ENCODE measurements around the gene AMELX.

AMELX gene

GRCh38 chrX:11293113-11293512 is at the start of gene AMELX:
Gene AMELX (plus strand): TSS chrX:11293413. CDS start chrX:11294789, 1,376 bp downstream.
- TF ChIP-seq, protein P1, sequence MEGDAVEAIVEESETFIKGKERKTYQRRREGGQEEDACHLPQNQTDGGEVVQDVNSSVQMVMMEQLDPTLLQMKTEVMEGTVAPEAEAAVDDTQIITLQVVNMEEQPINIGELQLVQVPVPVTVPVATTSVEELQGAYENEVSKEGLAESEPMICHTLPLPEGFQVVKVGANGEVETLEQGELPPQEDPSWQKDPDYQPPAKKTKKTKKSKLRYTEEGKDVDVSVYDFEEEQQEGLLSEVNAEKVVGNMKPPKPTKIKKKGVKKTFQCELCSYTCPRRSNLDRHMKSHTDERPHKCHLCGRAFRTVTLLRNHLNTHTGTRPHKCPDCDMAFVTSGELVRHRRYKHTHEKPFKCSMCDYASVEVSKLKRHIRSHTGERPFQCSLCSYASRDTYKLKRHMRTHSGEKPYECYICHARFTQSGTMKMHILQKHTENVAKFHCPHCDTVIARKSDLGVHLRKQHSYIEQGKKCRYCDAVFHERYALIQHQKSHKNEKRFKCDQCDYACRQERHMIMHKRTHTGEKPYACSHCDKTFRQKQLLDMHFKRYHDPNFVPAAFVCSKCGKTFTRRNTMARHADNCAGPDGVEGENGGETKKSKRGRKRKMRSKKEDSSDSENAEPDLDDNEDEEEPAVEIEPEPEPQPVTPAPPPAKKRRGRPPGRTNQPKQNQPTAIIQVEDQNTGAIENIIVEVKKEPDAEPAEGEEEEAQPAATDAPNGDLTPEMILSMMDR (IDR thresholded peaks at IDR 0.05; ENCODE audit: low read depth, low read length) = no peak
- no peak within 1 kb of the TSS for H3K4me3 ChIP-seq (replicated peaks in 1 of 2; ENCODE audit: low read depth in 2 of 2, low read length in 2 of 2)
- DNase-seq (ENCODE audit: low read depth in 2 of 2) = no peak

DNA sequence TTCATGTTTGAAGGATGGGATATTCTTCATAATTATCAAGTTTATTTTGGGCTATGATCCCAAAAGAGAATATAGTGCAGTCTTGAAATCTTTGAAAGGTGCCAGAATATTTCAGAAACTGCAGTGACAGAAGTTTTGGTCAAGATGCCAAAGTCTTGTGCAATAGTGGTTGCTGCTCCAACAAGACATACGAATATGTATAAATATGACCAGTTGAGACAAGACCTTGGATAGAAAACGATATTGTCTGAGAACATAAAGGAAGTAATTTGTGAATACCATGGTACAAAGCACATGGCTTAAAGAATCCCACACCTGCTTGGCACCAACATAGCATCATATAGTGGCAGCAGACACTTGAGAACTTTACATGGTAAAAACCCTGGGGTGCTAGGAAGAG is 48.6 kb upstream of the AMELX start:
- no peak overlapping the region for H3K4me3 ChIP-seq (replicated peaks in 1 of 2; ENCODE audit: low read depth in 2 of 2, low read length in 2 of 2)
- peak; percentile 70 to 84 for DNase-seq (ENCODE audit: low read depth in 2 of 2)
- TF ChIP-seq, protein P1 (IDR thresholded peaks at IDR 0.05; ENCODE audit: low read depth, low read length) = no peak

DNA sequence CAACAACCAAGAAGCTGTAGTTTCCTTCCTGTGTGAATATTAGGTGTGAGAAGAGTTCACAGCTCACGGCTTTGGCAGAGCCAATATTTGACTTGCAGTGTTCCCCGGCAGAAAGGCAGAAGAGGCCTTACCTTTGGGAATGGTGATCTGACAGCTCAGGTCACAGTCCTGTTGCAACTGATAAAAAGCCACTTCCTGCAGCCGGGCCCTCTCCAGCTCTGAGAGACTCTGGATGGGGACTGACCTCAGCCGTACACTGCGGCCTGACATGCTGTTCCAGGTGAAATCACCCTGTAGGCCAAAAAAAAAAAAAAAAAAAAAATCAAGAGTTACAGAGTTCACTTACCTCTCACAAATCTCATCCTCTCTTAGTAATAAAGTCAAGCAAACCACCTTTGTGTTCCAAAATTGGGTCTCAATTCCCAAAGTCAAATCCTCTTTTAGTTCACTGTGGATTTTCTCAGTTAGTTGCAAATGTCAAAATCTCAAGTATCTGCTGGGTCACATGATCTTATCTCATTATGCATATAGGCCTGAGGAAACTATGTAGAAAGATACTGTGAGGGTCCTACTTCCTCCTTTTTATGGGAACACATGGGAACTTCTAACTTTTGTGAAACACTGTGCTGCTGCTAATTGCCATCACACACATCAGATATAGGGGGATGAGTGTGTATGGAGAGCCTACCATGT is 38.6 kb upstream of the AMELX start:
- H3K4me3 ChIP-seq (replicated peaks in 1 of 2; ENCODE audit: low read depth in 2 of 2, low read length in 2 of 2) = no peak overlapping the region
- TF ChIP-seq, protein P1 (IDR thresholded peaks at IDR 0.05; ENCODE audit: low read depth, low read length) = no peak
- no peak for DNase-seq (ENCODE audit: low read depth in 2 of 2)

DNA sequence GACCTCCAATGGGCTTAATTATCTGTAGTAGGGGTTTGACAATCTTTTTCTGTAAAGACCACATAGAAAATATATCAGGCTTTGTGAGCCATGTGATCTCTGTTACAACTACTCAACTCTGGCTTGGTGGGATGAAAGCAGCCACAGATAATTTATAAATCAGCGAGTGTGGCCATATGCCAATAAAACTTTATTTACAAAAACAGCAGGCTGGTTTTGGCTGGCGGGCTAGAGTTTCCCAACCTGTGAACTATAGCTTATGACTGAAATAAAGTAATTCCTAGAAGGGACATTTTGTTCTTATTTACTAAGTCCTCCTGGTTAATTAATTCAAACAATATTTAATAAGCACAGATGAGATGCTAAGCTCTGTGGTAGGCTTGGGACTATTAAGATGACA is 35.9 kb upstream of the AMELX start:
- TF ChIP-seq, protein P1 (IDR thresholded peaks at IDR 0.05; ENCODE audit: low read depth, low read length) = no peak
- no peak overlapping the region for H3K4me3 ChIP-seq (replicated peaks in 1 of 2; ENCODE audit: low read depth in 2 of 2, low read length in 2 of 2)
- no peak for DNase-seq (ENCODE audit: low read depth in 2 of 2)

GRCh38 chrX:11257711-11258110 is 35.5 kb upstream of the AMELX start:
- DNase-seq (ENCODE audit: low read depth in 2 of 2) = no peak
- TF ChIP-seq, protein P1 (IDR thresholded peaks at IDR 0.05; ENCODE audit: low read depth, low read length) = no peak
- no peak overlapping the region for H3K4me3 ChIP-seq (replicated peaks in 1 of 2; ENCODE audit: low read depth in 2 of 2, low read length in 2 of 2)

DNA sequence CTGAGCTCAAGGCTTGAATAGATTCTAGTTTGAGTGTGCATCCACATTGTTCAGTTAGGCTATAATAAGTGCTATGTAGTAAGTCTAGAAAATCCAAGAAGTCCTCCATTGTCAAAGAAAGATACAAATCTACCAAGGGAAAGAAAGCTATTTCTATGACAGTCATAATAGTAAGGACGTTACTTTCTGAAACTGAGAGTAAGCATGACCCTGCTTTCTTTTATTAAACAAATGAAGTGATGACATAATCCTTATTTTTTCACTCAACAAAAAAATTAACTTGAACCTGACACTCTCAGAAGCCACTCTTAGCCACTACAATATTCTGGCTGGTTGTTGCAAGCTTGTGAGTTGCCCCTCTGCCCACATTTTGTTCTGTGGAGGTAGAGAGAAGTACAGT is 33.8 kb upstream of the AMELX start:
- TF ChIP-seq, protein P1 (IDR thresholded peaks at IDR 0.05; ENCODE audit: low read depth, low read length) = no peak
- H3K4me3 ChIP-seq (replicated peaks in 1 of 2; ENCODE audit: low read depth in 2 of 2, low read length in 2 of 2) = no peak overlapping the region
- no peak for DNase-seq (ENCODE audit: low read depth in 2 of 2)

DNA sequence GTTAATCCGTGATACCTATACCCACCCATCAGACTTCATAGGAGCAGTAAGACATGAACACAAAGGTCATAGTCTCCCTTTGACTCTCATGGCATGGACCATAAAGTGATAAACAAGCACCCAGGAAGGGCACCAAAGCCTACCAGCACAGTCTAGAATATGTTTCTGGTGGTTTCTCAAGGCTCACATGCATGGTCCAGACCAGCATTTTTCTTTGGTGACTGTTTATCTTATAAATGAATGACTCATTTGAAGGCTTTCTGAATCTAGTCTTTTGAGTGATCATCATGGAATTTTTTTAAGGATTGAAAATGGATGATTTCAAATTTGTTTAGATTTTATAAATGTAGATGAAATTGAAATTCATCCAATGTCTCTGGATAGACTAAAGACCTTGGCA is 32.0 kb upstream of the AMELX start:
- H3K4me3 ChIP-seq (replicated peaks in 1 of 2; ENCODE audit: low read depth in 2 of 2, low read length in 2 of 2) = no peak overlapping the region
- TF ChIP-seq, protein P1 (IDR thresholded peaks at IDR 0.05; ENCODE audit: low read depth, low read length) = no peak
- DNase-seq (ENCODE audit: low read depth in 2 of 2) = peak; percentile 38 to 75
